A172 (cell line): Measurements from ENCODE around the gene PLEKHG4B. TPM values are rescaled to one million over a fixed set of nuclear protein-coding genes. Genes with fewer than 3 reads are reported as not detected.
"Not testable (repeated sequence)": the region's sequence is repeated elsewhere in the genome, so short reads cannot be mapped to it uniquely, and the experiment has no call there.

ENCODE experiments used
- DNase-seq: peaks from one replicate; pipeline ENCODE4 v3.0.0-alpha.2; 2015; ENCODE audit warnings: low spot score
- total RNA-seq: library from RNA; depleted of rRNA; stranded (reverse); fragments of >200 nt; shearing (Covaris generic); gene quantifications from 2 replicates; pipeline ENCODE4 v1.2.3, GENCODE V29; 2014; rRNA removed

Gene PLEKHG4B
- total RNA-seq, 1 experiment from 2014 or later: 0.74 TPM

- no peak for DNase-seq
Measured at GRCh38 chr5:225334-225733, 133.4 kb downstream of the PLEKHG4B start.

GRCh38 chr5:227375-227774 is 135.4 kb downstream of the PLEKHG4B start:
- not testable (repeated sequence) for DNase-seq

- no peak for DNase-seq
Measured at GRCh38 chr5:228886-229285, 136.9 kb downstream of the PLEKHG4B start.

GRCh38 chr5:230711-231110 is 138.7 kb downstream of the PLEKHG4B start:
- DNase-seq: no peak

GRCh38 chr5:231661-232060 is 139.7 kb downstream of the PLEKHG4B start:
- no peak for DNase-seq

- DNase-seq: not testable (repeated sequence)
Measured at GRCh38 chr5:233426-233825, 141.5 kb downstream of the PLEKHG4B start.

- no peak for DNase-seq
Measured at GRCh38 chr5:234450-234849, 142.5 kb downstream of the PLEKHG4B start.

- DNase-seq: not testable (repeated sequence)
Measured at GRCh38 chr5:235527-235926, 143.6 kb downstream of the PLEKHG4B start.

GRCh38 chr5:237931-238330 is 146.0 kb downstream of the PLEKHG4B start:
- DNase-seq: not testable (repeated sequence)

Other genes with a start within 250 kb of the PLEKHG4B start
- not detected in 2 replicates for gene LRRC14B, start 99.3 kb downstream of the PLEKHG4B start, total RNA-seq
- gene CCDC127, start 126.0 kb downstream of the PLEKHG4B start, total RNA-seq: 6.2 and 6.3 TPM in 2 replicates
- 89.1 and 106 TPM in 2 replicates for gene SDHA, start 126.2 kb downstream of the PLEKHG4B start, total RNA-seq
- gene PDCD6, start 179.5 kb downstream of the PLEKHG4B start, total RNA-seq: 98.6 and 117 TPM in 2 replicates
- 1.2 and 1.4 TPM in 2 replicates for gene AHRR, start 229.5 kb downstream of the PLEKHG4B start, total RNA-seq